Measurements from ENCODE around the gene CCER1.
A peak's percentile ranks its signal among the peaks of the same experiment; 100 is the strongest.
"Not testable (repeated sequence)": the region's sequence is repeated elsewhere in the genome, so short reads cannot be mapped to it uniquely, and the experiment has no call there.

Gene CCER1, protein sequence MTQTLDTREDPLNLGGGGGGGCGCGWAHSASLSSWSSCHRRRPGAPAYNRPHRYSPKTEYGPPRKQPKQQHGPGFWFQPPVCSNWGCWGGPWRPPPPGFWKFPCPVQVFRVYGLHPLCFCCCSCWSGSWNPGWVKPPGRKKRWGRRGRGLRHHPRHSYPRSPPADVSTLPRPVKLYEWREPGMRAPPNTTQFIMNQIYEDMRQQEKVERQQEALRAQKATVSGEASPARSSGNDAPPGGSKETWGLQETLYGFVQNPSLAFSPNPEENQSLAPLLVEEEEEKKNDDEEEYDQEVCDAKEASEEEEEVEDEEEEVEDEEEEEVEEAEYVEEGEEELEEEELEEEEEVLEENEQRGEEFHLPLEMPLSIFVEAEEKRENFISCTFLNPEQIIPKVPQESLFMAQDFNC

DNA sequence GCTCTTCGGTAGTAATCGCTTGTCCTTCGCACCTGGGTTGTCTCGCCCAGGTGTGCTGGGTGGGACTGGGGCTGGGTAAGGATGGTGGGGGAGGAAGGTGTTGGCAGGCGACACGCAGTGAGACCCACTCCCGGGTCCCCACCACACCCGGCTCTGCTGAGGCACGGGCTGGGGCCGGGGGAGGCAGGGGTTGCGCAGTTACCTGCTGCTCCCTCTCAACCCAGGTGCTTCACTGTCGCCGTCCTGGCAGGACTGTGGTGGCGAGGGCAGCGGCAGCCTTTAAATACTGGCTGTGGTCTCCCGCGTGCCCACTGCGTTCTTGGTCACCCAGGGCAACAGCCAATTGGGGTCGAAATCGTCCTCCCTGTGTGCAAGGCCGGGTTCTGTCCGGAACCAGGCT, at the start of gene CCER1:
TSS of gene CCER1 (minus strand) at position 256 of the 400 bp plus-strand sequence. CDS start 434 bp downstream, outside the sequence.
- FAIRE-seq: no peak

DNA sequence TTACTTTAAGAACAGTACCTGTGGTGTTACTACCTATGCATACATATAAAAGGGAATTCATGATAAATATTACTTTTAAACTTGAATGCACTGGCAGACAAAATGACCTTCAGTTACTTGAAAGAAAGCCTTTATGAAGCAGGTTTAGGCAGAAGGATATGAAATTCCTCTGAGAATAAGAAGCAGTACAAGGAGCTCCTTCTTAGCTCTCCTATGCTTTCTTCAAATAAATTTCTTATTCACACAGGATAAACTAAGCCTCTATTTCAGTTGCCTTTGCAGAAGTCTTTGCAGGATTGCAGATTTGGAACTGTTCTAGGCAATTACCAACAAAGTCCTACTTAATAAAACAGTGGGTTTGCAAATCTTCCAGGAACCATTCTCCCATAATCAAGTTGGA, 48.8 kb upstream of the CCER1 start:
- FAIRE-seq: no peak

DNA sequence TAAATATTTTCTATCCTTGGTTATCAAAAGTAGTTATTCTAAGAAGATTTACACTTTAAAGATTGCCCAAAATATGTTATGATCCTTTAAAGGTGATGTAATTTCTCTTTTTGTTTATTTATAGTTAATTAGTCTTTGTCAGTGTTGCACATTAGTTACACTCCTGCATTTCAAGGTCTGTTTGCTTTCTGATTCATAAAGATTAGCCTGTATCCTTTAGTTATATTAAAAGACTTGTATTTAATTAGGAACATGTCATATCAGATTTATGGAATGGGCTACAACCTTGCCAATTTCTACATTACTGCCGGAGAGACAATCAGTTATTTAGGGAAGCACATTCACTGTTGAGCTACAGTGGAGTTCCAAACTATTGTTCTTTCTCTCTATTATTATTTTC, 46.3 kb upstream of the CCER1 start:
- peak; percentile 72 for FAIRE-seq

DNA sequence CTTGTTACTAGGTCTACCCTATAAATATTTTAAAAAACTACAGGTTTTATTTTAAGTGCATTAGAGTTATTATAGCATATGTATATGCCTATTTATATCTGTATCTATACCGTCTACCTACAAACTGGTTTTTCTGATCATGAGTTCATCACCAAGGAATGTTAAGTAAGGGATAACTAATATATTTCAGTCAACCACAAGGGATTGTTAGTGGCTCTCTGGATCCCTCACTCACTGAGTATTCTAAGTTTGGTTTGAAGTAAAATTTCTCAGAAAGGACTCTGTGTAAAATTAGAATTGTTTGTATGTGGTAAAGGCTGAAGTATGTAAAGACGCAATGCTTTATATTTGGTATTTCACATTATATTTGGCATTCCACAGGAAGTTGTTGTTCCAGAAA, 45.0 kb upstream of the CCER1 start:
- no peak for FAIRE-seq

DNA sequence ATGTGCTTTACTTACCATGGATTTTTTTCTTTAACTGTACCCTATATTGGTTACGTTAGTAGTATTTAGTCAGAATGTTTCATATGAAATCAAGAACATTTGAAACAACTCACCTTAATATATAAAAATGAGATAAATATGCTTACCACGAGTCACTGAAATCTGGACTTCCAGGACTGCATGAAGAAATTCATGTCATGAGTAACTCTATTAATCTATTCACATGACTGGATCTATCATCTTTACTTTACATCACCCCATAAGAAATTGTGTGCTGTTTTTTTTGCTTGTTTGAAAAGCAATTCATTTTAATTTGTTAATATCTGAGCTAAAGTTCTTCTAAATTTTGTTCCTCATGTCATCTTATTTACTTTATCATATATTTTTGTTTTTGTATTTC, 44.6 kb upstream of the CCER1 start:
- no peak for FAIRE-seq

DNA sequence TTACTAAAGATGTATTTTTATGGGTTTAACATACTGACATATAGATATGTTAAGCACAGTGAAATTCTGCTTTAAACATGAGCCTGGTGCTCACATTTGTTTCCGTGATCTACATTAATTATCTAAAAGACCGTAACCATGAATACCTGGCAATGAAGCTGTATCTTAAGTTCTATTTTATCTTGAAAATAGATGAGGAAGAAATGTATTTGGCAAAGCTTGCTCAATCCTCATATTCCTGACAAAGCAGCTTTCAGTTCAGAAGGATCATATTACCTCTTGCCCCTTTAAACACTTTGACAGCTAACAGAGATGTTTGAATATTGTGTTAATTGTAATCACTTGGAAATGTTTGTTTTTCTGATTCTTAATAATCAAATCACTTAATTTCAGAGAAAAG, 40.0 kb upstream of the CCER1 start:
- peak; percentile 90 for FAIRE-seq

DNA sequence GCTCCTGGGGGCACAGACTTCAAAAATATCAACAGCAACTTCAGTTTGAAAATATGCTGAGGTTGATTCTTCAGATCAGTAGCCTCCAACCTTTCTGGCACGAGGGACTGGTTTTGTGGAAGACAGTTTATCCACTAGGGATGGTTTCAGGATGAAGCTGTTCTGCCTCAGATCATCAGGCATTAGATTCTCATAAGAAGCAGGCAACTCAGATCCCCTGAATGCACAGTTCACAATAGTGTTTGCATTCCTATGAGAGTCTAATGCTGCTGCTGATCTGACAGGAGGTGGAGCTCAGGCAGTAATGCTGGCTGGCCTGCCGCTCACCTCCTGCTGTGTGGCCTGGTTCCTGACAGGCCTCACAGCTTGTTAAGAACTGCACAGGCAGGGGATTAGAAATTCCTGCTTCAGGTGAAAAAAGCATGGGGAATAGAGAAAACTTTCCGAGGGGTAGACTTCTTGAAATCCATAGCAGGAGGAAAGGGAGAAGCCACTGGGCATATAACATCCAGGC, 37.0 kb upstream of the CCER1 start:
- no peak for FAIRE-seq

DNA sequence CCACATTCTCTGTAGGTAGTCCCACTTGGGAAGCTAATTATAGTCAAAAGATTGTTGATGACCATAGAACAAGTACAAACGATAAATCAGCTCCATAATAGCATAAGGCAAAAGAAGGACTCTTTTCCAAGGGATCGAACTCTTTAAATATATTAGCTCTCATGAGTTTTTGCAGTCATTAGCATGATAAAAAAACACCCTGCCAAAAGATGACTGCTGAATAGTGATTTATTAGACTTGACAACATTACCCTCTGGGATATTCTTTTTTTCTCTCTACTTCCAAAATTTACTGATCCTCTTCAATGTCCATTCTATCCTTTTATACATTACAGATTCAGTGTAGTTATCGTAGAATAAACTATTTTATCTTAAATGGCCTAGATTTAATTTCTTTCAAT, 35.6 kb upstream of the CCER1 start:
- FAIRE-seq: no peak

DNA sequence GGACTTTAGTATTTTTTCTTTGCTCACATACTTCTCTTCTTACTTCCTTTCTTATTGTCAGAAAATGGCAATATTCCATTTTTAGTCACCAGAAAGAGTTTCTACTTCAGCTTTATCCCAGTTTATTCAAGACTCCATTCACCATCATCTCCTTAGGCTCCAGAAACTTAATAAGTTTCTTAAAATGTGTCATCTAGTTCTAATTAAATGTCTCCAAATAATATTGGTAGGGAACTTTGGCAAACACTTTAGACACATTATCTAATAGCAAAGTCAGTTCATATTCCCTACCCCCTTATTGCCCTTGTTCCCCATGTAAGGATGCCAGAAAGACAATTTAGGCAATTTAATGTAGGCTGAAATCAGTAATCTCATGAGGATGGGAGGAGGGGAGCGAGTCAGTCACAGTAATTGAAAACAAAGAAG, 34.7 kb upstream of the CCER1 start:
- no peak for FAIRE-seq

DNA sequence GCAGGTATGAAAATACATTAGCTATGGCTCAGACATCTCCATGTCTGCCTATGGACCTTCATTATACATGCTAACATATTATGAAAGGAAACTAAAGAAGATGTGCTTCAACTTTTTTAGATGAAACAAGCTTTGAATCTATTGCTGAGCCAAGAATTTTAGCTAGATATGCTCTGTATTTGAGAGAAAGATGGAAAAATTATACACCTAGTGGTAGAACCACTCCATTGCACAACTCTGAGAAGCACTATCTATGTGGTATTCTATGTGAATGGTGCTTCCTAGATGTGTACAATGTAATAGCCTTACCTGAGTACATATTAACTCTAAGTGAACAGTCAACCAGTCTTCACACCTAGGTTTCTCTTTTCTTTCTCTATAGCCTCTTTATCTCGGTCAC, 32.5 kb upstream of the CCER1 start:
- no peak for FAIRE-seq

DNA sequence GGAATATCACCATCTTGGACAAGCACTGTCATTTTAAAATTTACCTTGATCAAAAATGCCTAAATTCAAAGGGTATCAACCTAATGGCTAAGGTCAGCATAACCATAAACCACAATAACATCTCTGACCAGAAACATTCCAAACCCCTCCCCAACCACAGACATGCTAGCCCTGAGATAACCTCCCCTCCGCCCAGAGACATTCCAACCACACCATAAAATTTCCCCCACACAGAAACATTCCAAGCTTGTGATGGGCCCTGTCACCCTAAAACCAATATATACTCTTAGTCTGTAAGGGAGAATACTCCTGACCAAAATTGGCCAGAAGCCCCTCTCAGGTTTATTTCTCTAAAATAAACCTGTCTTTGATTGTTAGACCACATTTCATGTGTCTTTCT, 32.1 kb upstream of the CCER1 start:
- no peak for FAIRE-seq

DNA sequence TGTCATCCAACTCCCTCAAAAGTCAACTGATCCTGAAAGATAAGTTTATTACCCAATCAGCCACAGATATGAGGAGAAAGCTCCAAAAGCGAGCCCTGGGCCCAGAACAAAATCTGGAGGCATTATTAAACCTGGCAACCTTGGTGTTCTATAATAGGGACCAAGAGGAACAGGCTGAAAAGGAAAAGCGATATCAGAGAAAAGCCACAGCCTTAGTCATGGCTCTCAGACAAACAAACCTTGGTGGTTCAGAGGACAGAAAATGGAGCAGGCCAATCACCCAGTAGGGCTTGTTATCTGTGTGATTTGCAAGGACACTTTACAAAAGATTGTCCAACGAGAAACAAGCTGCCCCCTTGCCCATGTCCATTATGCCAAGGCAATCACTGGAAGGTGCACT, 30.4 kb upstream of the CCER1 start:
- FAIRE-seq: not testable (repeated sequence)

DNA sequence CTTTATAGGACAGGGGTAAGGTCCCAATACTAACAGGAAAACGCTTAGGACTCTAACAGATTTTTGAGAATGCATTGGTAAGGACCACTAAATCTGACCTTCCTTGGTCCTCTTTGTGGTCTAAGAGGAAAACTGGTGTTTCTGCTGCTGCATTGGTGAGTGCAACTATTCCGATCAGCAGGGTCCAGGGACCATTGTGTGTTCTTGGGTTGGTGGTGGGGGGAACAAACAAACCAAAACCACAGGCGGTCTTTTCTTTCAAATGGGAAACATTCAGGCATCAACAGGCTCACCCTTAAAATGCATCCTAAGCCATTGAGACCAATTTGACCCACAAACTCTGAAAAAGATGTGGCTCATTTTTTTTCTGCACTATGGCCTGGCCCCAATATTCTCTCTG, 29.1 kb upstream of the CCER1 start:
- no peak for FAIRE-seq

DNA sequence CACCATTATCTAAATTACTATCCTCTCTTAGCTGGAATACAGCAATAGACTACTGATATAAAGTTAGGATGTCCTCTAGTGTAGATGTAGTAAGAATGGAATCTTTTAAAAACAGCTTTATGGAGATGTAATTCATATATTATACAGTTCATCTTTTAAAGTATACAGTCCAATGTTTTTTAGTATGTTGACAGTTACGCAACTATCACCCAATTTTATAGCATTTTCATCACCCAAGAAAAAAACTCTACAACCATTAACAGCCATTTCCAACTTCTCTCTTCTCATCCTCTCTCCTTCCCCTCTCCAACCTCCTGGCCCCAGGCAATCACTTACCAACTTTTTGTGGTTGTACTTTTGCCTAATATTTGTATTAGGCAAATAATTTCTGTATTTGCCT, 27.2 kb upstream of the CCER1 start:
- no peak for FAIRE-seq

DNA sequence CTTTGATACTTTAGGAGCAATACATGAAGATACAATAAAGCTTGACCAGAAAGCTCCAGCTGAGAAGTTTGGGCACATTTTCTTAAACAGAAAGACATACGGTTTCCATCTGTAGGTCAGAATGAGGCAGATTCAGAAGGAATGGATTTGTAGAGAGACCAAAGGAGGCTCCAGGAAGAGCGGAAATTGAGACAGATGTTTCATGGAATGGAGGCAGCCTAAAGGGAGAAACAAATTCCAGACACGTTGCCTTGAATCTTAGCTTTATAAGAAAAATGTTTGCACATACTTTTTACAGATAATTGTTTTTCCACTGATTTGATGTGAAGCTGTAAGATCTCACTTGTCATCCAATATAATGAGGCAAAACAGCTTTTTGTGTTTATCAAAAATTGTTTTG, 25.0 kb upstream of the CCER1 start:
- FAIRE-seq: no peak

DNA sequence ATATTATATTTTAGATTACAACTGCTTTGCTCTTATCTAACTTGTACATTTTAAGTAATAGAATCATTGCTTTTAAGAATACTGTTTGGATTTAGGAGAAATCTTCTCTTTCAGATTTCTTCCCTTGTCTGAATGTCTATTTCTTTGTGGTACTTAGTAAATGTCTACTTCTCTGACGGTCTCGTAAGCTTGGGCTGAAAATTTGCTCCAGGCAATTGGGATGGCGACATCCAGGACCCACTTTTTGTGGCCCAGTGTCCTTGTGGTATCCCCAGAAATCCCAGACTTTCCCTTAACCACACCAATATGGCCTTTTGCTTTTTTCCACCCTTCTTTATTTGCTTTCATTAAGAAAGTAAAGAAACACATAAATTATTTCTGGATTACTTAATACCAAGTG, 24.0 kb upstream of the CCER1 start:
- FAIRE-seq: no peak

DNA sequence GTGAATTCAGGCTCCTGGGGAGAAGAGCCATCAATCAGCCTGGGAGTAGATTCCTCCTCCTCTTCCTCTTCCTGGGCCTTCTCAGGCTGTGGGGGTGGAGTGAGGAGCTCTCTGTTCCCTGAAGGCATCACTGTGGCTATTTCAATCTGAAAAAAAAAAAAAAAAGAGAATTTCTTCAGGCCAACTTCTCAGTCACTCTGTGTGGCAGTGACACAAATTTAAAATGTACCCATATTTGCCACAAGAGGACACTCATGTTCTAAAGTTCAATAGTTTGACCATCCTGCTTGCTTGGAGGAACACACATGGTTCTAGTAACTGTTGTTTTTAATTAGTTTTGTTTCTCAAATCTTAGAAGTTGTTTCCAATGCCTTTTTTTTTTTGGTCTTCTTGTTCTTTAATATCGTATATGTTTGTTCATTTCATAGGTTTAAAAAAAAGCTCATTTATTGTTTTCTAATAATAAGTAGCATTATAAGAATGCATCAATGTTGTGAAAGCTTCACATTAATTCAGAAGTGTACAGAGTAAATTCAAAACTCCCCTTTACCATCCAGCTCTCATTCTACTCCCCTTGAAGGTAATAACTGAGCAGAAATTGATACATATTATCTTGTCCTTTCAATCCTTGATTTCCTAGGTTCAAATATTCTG, 23.3 kb upstream of the CCER1 start:
- peak; percentile 98 for FAIRE-seq

DNA sequence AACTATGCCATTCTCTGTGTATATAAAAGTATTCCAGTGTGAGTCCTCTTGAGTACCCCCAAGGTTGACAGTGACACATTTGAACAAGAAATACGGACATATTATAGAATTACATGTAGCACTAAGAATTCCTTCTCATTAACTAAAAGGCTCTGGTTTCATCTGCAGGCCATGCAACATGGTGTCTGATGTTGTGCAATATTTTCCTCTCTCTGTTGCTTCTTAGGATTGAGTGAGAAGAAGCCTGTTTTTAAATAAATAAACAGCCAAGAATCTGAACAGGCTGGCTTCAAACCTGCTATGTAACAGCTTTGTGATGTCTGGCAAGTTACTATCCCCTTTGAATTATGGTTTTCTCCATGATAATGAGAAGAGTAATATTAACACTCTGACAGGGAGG, 22.2 kb upstream of the CCER1 start:
- no peak for FAIRE-seq

DNA sequence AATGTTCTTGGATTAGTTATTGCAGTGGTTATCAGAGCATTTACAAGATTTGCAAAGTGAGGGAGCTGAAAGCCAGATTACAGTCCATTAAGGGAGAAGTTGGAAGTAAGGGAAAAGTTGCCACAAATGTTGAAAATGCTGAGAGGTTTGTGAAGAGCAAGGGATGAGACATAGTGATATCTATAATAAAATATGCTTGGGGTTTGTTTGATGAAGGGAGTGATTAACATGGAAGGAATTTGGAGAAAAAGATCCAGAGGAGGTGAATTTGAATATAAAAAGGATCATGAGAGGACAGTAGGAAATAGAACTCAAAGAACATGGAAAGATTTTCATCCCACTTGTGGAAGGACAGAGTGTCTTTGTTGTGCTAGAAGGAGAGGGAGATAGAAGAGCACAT, 19.3 kb upstream of the CCER1 start:
- FAIRE-seq: no peak

DNA sequence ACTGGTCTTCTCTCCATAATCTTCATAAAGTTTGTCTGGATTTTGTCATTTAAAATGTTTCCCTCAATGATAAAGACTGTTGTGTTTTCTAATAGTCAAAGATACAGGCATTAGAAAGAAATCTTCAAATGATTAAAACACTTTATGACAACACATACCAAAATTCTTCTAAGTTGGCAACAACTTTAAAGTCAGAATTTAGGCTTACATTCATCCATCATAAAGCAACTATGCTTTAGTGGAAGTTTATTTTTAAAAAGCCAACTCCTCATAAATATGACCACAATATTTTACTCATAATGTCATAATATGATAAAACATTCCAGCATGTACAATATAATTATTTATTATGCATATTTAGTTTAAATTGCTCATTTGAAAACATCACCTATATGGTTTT, 17.2 kb upstream of the CCER1 start:
- FAIRE-seq: peak; percentile 71

DNA sequence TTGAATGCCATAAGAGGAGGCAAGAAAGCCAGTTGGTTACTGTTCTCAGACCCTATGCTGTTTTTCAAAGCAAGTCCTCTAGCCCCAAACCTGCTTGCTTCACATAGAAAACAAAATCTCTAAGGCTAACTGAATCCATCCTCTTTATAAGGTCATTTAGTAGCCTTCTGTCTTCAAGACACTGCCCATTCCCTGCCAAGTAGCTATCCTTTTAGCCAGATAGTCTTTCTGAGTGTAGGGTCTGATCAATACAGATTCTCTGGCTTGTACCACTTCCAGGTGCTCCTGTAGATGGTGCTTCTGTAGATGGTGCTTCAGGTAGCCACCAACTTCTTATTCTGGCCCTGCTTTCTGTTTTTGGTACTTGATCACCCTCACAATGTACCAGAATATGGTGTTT, 15.9 kb upstream of the CCER1 start:
- FAIRE-seq: no peak

DNA sequence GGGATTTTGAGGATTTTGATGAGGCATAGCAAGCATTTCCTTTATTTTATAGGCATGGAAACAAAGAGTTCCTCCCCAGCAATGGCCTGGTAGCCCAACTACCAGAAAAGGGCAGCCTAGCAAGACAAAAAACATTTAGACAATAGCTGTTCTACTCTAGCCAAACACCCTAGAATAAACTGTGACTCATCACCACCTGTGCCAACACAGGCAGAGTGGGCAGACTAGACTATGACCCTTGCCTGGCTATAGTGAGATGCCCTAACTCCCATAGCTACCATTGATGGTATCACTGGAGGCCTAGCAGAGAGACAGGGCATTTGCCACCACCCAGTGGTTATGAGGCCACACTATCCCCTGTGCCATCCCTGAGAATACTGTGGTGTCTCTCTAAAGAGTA, 15.5 kb upstream of the CCER1 start:
- no peak for FAIRE-seq

DNA sequence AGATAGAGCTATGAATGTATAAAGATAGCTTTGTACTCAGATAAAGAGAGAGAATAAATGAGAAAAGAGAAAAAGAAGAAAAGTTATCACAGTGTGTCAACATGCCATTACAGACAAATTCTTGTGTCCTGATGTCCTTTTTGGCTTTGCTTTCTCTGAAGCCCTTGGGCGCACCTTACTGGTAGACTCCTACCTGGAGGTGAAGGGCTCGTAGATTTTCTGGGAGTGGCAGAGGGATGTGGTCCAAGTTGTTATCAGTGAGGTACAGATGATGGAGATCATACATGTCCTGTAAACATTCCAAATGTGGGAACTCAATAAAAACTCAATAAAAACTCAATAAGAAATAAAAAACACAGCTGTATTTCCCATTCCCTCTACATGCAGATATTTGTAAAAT, 14.9 kb upstream of the CCER1 start:
- no peak for FAIRE-seq

DNA sequence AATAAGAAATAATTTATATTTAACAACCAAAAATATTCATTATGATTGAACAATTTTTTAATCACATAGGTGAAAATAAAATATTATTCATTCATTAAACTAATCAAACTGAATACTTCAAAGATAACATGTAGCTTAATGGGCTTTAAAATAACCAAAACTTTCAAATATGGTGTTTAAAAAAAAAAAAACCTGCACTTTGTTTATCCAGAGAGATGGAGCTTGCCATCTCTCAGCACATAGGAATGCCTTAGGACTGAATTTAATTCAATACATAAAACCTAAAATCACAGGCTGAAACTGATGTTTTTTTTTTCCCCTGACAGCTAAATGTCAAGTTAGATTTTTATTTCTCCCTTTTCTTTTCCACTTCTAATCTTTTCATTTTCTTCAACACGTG, 14.4 kb upstream of the CCER1 start:
- no peak for FAIRE-seq

DNA sequence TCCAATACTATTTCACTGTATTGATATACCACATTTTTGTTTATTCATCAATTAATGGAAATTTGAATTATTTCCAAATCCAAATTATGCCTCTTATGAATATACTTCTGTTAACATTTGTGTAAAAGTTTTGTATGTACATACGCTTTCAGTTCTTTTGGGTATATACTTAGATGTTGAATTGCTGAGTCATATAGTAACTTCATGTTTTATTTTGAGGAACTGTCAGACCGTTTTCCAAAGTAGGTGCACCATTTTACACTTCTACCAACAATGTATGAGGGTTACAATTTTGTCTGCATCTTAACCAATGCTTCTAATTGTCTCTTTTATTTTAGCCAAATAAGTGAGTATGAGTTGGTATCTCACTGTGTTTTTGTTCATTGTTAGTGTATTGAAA, 10.2 kb upstream of the CCER1 start:
- FAIRE-seq: no peak

Data from islet of Langerhans (tissue), 1 donor.